Measurements from ENCODE around the gene SCN5A.

The SCN5A gene

GRCh38 chr3:38577371-38578080 lies 72.0 kb downstream of the SCN5A start:
- no peak for TF ChIP-seq PATZ1 (CRISPR knock-in tag; IDR thresholded peaks at IDR 0.05; ENCODE audit: borderline replicate concordance)
- TF ChIP-seq GLIS3 (CRISPR knock-in tag; IDR thresholded peaks at IDR 0.05), result no peak
- no peak for TF ChIP-seq ZFP30 (CRISPR knock-in tag; IDR thresholded peaks at IDR 0.05)
- TF ChIP-seq ARNTL (CRISPR knock-in tag; IDR thresholded peaks at IDR 0.05; ENCODE audit: borderline replicate concordance, low read depth), result no peak
- TF ChIP-seq POU6F1 (CRISPR knock-in tag; IDR thresholded peaks at IDR 0.05; ENCODE audit: borderline replicate concordance, low read depth), result no peak
- no peak for TF ChIP-seq OSR1 (CRISPR knock-in tag; IDR thresholded peaks at IDR 0.05)
- no peak for TF ChIP-seq ZFP3 (CRISPR knock-in tag; IDR thresholded peaks at IDR 0.05)
- no peak for TF ChIP-seq ISL1 (CRISPR knock-in tag; IDR thresholded peaks at IDR 0.05)
- no peak for TF ChIP-seq ZNF8 (CRISPR knock-in tag; IDR thresholded peaks at IDR 0.05)
- no peak for TF ChIP-seq PPARA (CRISPR knock-in tag; IDR thresholded peaks at IDR 0.05; ENCODE audit: borderline replicate concordance)
- TF ChIP-seq ZNF70 (CRISPR knock-in tag; IDR thresholded peaks at IDR 0.05), result no peak
- TF ChIP-seq RARB (CRISPR knock-in tag; IDR thresholded peaks at IDR 0.05), result no peak
- no peak for TF ChIP-seq CSDC2 (CRISPR knock-in tag; IDR thresholded peaks at IDR 0.05)
- no peak for TF ChIP-seq TOX (CRISPR knock-in tag; IDR thresholded peaks at IDR 0.05; ENCODE audit: borderline replicate concordance)
- no peak for TF ChIP-seq ZC3H10 (CRISPR knock-in tag; IDR thresholded peaks at IDR 0.05)
- TF ChIP-seq BACH2 (CRISPR knock-in tag; IDR thresholded peaks at IDR 0.05; ENCODE audit: borderline replicate concordance), result no peak
- no peak for TF ChIP-seq CSRNP3 (CRISPR knock-in tag; IDR thresholded peaks at IDR 0.05)
- TF ChIP-seq TSHZ2 (CRISPR knock-in tag; IDR thresholded peaks at IDR 0.05), result no peak
- no peak for ATAC-seq

- TF ChIP-seq ARNTL (CRISPR knock-in tag; IDR thresholded peaks at IDR 0.05; ENCODE audit: borderline replicate concordance, low read depth) (no peak), PPARA (CRISPR knock-in tag; IDR thresholded peaks at IDR 0.05; ENCODE audit: borderline replicate concordance) (no peak)
- ATAC-seq, result no peak
Observed at GRCh38 chr3:38576526-38577370, 72.7 kb downstream of the SCN5A start.

- ATAC-seq, result no peak
- no peak for TF ChIP-seq RARB (CRISPR knock-in tag; IDR thresholded peaks at IDR 0.05)
- TF ChIP-seq TOX (CRISPR knock-in tag; IDR thresholded peaks at IDR 0.05; ENCODE audit: borderline replicate concordance), result no peak
- TF ChIP-seq CREB5 (CRISPR knock-in tag; IDR thresholded peaks at IDR 0.05; ENCODE audit: low read depth), result no peak
- no peak for TF ChIP-seq ZNF70 (CRISPR knock-in tag; IDR thresholded peaks at IDR 0.05)
- TF ChIP-seq GLIS3 (CRISPR knock-in tag; IDR thresholded peaks at IDR 0.05), result no peak
Observed at GRCh38 chr3:38576131-38576525, 73.4 kb downstream of the SCN5A start.

All from SK-N-SH treated with all-trans-retinoic acid at 6 μM for 48 hours (cell line).